22Rv1 (cell line): ENCODE results near the gene ASIC4.

ENCODE experiments used
- CTCF ChIP-seq: fragments of 450-650 bp; IDR thresholded peaks from 2 replicates; pipeline ENCODE4 v1.5.1; 2017; ENCODE audit warnings: mild to moderate bottlenecking
- ZFX ChIP-seq: fragments of 450-650 bp; IDR thresholded peaks from 2 replicates; pipeline ENCODE4 v1.6.1; 2017; ENCODE audit warnings: antibody characterized with exemption, borderline replicate concordance

- TF ChIP-seq CTCF (no peak), ZFX (no peak)
Measured at GRCh38 chr2:219508444-219508734, 5.9 kb upstream of the ASIC4 start.
